HL-60/S4 (cell line): ENCODE measurements around the gene CLCF1.

Experiments used
- in situ Hi-C: fragments of 300-500 bp; cut with MboI; formaldehyde crosslinking; loops from 2 replicates; pipeline ENCODE4 v1.14.3; 2022; ENCODE audit warnings: low sequenced_read_pairs

The CLCF1 gene

DNA sequence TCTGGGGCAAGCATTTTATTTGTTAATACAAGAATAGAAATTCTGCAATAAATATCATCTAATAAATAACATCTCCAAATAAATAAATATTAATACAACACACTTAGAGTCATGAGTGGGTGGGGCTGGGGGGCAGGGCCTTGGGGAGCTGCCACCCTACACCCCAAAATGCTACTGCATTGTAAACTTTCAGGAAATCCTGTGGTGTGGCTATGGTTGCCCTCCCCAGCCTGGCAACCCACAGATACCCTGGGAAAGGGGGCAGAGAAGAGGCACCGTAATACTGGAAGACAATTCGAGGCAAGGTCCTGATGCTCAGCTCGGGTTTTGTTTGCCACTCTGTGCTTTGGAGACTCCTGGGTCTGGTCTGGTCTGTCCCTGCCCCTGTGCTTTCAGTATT is 9.2 kb downstream of the CLCF1 start:
- in situ Hi-C loops, result no loop called here

DNA sequence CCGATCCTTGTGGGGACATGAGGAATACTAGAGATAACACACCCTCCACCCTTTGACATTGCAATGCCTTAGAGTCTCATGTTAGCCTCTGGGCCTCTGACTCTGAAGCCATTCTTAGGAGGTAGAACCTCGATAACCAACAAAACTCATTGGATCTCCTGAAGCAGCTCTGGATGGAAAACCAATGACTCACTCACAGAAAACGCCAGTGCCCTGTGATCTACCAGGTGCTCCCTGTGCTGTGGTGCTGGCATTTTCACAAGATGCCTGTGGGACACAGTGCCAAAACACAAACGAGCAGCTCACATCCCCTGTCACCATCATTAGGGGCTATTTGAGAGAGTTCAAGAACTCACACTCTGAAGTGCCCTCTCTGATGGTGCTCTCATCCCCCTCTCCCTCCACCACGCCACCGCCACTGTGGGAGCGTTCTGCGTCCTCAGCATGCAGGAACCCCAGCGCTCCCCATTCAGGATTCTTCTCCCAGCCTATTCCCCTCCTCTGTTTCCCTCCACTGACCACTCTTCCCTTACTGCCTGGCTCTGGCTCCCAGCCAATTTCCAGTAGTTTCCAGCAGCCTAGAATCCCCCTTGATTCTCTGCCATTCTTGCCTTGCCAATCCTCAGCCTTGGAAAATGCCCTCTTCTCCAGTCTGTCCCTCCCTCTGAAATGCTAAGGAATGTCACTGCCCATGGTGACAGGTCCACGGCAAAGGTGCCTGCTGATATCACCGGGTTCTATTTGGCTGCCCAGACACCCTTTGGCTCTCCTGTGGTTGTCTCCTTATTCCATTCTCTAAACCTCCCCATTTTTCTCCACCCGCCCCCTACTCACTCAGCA is 15.3 kb downstream of the CLCF1 start:
- in situ Hi-C loops, result no loop called here

DNA sequence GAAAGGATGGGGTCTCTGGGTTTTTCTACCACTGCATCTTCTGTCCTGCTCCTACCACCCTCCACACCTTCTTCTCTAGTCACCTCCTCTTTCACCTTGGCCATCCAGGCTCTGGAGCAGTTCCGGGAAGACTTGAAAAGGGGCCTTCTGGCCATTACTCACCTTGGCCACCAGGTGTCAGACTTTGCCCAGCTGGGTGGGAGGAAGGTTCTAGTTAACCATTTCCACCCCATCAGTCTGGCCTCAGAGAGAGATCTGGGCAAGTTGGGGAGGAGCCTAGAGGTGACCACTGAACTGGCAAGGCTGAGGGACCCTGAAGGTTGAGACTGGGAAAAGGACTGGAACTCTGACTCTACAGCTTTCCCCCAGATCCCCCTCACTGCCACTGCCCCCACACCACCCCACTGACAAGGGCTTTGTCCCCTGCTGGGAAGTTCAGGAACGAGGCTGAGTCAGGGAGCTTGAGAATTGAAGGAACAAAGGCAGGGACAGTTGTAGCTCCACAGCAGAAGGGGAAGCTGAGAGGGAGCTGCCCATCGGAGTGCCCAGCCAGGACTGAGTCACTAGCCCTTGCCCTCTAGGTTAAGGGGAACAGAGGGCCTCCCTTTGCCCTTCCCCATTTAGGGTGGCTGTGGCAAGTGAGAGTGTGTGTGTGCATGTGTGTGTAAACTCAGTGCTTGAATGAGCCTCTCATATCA is 16.4 kb downstream of the CLCF1 start:
- in situ Hi-C loops, result no loop called here

GRCh38 chr11:67356387-67356863 is 17.0 kb downstream of the CLCF1 start:
- in situ Hi-C loops, result no loop called here

DNA sequence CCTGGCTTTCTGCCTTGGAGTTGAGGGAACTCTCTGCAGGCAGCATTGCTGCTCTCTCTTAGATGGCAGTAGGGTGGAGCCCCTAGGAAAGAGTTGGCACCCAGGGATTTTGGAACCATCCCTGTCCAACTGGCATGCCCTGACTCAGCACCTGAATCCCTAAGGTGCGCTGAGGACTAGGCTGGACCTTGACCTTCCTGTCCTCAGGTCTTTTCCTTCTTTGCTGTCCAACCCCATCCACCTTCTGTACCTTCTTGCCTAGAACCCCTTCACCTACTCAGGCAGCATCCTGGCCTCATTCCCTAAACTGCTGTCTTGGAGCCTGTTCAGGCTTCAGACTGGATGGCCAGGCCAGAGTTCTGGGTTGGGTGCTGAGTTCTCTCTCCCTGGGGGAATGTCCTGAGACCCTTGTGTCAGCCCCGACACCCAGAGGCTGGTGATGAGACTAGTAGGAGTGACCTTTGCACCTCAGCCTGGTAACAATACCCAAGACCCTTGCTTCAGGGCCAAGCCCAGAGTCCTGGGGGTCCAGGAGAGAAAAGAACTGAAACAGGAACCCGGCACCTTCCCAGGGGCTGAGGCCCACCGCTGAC is 17.5 kb downstream of the CLCF1 start:
- in situ Hi-C loops, result no loop called here

- in situ Hi-C loops, result no loop called here
These were observed 18.2 kb downstream of the CLCF1 start for GRCh38 chr11:67355023-67355793.

- in situ Hi-C loops, result no loop called here
These were observed 19.0 kb downstream of the CLCF1 start for GRCh38 chr11:67354075-67355022.

GRCh38 chr11:67353317-67354074 is 19.9 kb downstream of the CLCF1 start, which contains the start of gene POLD4:
TSS of gene POLD4 (minus strand) at chr11:67353546. CDS start at chr11:67353399, 147 bp downstream.
- in situ Hi-C loops, result no loop called here

DNA sequence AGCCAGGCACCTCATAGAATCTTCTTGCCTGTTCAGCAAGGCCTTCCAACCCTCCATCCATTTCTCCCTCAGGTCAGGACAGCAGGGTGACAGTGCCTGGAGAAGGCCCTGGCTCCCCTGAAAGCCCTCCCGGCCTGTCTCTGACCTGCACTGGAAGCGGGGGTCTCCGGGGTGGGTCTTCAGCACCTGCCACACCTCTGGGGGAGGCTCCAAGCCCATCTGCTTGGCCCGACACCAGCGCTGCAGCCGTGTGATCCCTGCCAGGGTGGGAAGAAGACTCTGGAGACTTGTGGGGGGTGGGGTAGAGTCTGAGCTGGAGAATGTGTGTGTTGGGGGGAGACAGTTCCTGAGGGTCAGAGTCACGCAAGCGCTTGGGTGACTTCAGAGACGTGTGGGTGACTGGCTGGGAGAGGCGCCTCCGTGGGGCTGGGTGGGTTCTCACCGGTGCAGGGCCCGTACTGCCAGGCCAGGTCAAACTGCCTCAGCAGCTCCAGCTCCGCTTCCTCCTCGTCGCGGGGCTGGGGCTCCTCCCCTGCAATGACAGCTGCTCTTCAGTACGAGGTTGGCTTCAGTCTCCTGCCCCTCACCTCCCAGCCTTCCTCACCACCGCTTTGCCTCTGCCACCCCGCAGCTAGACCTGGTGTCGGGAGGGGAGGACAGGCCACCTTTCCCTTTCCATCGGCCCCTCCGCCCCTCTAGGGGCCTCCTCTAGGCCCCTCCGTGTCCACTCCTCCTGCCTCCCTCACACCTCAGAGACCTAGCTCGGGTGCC is 20.7 kb downstream of the CLCF1 start:
- in situ Hi-C loops, result no loop called here

DNA sequence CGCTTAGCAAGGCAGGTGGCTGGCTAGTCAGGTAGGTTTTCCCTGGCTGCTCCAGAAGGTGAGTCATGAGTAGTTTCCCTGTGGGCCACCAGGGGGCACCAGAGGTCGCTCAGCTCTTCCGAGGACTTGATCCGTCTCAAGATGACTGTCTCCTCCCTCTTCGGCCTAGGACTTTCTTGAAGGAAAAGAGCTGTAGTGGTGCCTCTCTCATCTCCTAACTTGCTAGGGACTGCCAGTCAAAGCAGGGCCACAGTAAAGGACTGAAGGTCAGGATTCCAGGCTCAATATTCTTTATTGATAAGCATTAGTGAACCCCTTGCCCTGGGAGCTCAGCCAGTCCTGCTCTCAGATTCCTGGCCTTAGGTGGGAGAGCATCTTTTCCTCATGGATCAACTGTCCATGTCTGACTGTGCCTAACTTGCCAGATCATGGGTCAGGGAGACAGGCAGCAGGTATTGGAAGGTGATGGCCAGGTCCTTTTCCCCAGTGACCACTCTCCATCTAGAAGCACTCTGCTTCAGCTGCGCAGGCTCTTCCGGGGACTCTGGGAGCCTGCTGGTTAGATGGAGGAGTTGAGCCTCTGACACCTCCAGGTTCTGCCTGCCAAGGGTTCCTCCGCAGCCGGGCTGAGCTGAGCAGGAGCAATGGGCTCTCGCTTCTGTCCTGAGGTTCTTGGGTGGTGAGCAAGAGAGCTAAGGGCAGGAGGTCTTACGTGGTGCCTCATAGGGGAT is 22.0 kb downstream of the CLCF1 start:
- in situ Hi-C loops, result no loop called here

DNA sequence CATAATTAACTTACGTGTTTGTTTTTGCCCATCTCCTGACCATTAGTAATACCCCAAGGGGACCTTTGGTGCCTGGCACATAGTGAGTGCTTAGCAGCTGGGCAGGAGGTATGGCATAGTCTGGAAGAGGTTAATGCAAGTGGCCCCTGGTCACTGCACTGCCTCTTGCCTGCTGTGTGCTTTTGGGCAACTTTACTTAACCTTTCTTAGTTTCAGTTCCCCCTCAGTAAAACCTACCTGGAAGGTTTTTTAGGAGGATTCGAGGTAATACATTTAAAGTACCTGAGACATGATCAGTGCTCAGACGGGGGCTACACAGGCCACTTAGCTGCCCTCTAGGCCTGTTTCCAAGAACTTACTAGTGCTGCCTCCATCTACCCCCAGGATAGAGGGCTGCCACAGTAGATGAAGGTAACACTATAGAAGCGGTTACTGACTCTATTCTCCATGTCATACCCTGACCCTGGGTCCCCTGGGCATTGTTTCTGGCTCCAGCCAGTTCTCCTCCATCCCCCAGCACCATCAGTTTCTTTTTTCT is 23.4 kb downstream of the CLCF1 start:
- in situ Hi-C loops, result no loop called here

DNA sequence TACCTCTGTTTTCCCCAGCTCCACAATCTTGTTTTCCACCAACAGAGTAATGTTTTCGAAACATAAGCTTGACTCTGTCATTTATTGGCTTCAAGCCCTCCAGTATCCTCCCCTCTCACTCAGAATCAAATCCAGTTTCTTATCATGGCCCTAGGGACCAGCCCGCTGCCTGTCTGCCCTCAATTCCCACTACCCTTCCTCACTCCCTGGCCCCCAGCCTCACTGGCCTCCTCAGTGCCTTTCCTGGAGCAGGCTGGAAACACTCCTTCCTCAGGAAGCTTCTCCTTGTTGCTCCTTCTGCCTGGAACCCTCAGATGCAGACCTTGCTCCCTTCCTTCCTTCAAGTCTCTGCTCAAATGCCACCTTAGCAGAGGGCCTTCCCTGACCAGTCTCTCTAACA is 23.9 kb downstream of the CLCF1 start:
- in situ Hi-C loops, result no loop called here

- in situ Hi-C loops, result no loop called here
These were observed 24.4 kb downstream of the CLCF1 start for GRCh38 chr11:67349036-67349435.

GRCh38 chr11:67347964-67348749 is 25.2 kb downstream of the CLCF1 start:
- in situ Hi-C loops, result no loop called here

- in situ Hi-C loops, result no loop called here
These were observed 27.2 kb downstream of the CLCF1 start for GRCh38 chr11:67345920-67346819.
